Measurements from ENCODE around the gene ARHGAP28. TPM values are rescaled to one million over a fixed set of nuclear protein-coding genes. Genes with fewer than 3 reads are reported as not detected.

The ARHGAP28 gene
- total and polyA plus RNA-seq, 12 donors = 2.7 to 34.3 (median 7.3) TPM

DNA sequence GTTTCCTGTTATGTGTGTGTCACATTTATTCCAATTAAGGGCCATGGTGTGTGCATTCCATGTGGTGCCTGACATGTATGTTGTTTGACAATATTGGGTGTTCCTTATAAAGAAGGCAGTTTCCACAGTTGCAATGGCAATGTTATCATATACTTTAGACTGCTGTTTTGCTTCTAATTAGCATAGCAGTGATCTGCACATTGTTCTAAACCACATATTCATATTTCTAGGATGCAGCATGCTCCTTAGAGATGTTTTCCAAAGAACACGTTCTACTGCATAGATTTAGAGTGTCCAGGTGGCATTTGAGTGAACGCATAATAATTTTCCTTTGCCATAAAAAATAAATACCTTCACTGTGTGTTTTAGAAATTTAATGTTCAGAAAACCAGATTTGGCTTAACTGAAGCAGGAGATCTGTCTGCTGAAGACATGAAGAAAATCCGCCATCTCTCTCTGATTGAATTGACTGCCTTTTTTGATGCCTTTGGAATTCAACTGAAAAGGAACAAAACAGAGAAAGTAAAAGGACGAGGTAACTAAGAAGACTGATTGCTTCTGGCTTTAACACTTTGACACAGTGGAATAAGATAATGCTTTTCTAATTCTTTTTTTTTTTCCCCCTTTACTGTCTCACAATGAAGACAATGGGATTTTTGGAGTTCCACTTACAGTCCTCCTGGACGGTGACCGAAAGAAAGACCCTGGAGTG, 143.7 kb downstream of the ARHGAP28 start:
- Histone ChIP-seq H3K4me1 (replicated peaks in 1 of 2) (no peaks in the 10 kb centered on the region), H3K4me3 (no peak overlapping the region), H3K9me3 (replicated peaks in 1 of 3) (no peaks in the 10 kb centered on the region), H3K36me3 (replicated peaks in 1 of 2) (no peaks in the 10 kb centered on the region), H3K27ac (no peak overlapping the region), H3K27me3 (no peaks in the 10 kb centered on the region)
- DNase-seq = no peak
- intact Hi-C loops (cut with DNase I) = loop anchor here in 1 of 2 donors (10.0 kb wide), 1 partner anchor 128 kb away; no protein-coding TSS in a partner anchor
- TF ChIP-seq POLR2A (IDR thresholded peaks at IDR 0.05) = no peak
- TF ChIP-seq CTCF (IDR thresholded peaks at IDR 0.05) = no peak
- WGBS, 4 donors = 76 to 96% (median 81%) methylated on average over 6 of the region's 6 CpGs

DNA sequence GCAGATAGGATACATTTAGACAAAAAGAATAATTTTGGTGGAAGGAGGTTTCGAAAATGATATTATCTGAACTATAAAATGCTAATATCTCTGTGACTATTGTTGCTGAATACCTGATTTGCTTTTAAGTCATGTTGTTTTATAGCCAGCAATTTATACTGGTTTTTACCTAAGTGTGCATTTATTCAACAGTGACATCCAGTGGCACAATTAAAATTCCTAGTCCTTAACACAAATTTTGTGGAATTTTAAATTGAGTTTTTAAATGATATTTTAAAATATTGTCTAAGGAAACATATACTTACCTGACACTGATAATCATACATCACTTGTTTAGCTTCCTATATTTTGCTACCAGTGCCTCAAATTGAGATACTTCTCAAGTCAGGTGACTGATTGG, 144.8 kb downstream of the ARHGAP28 start:
- no peaks in the 10 kb centered on the region for H3K36me3 ChIP-seq (replicated peaks in 1 of 2)
- WGBS, 4 donors = 65 to 83% (median 70%) methylated on average over 1 of the region's 1 CpG
- no peaks in the 10 kb centered on the region for H3K9me3 ChIP-seq (replicated peaks in 1 of 3)
- no peaks in the 10 kb centered on the region for H3K4me1 ChIP-seq (replicated peaks in 1 of 2)
- intact Hi-C loops (cut with DNase I) = loop anchor here in 1 of 2 donors (10.0 kb wide), 1 partner anchor 130 kb away; no protein-coding TSS in a partner anchor
- no peaks in the 10 kb centered on the region for H3K27me3 ChIP-seq
- DNase-seq = no peak
- no peak overlapping the region for H3K27ac ChIP-seq
- H3K4me3 ChIP-seq = no peak overlapping the region
- TF ChIP-seq POLR2A (IDR thresholded peaks at IDR 0.05) (no peak), CTCF (IDR thresholded peaks at IDR 0.05) (peak in 3 of 6 experiments; percentile 24 to 38 (median 38))

- no peaks in the 10 kb centered on the region for H3K36me3 ChIP-seq (replicated peaks in 1 of 2)
- intact Hi-C loops (cut with DNase I) = loop anchor here in 1 of 2 donors (10.0 kb wide), 1 partner anchor 131 kb away; no protein-coding TSS in a partner anchor
- H3K27ac ChIP-seq = no peak overlapping the region
- TF ChIP-seq CTCF (IDR thresholded peaks at IDR 0.05) (no peak), POLR2A (IDR thresholded peaks at IDR 0.05) (no peak)
- WGBS, 4 donors = 87 to 92% (median 89%) methylated on average over 6 of the region's 6 CpGs
- peaks cover 0 to 4% of the 10 kb centered on the region in 2 donors for H3K4me1 ChIP-seq (replicated peaks in 1 of 2)
- no peaks in the 10 kb centered on the region for H3K27me3 ChIP-seq
- no peaks in the 10 kb centered on the region for H3K9me3 ChIP-seq (replicated peaks in 1 of 3)
- no peak for DNase-seq
- no peak overlapping the region for H3K4me3 ChIP-seq
Measured at GRCh38 chr18:6875749-6876148, 146.2 kb downstream of the ARHGAP28 start.

DNA sequence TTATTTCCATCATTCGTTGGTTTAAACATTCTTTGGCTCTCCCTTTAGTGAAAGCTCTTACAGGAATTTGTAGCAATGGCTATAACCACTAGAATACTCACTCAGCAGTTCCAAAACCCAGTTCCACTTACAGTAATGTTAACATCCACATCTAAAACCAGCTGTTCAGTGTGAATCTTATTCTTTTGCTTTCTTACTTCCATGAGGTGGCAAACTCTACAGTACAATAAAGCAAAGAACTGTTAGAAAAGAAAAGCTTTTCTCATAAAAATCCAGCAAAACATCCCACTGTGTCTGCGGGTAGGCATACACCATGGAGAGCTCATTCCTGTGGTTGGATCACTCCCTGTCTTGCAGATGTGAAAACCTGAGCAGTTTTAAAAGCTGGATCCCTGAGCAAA, 147.1 kb downstream of the ARHGAP28 start:
- WGBS, 4 donors = 63 to 82% (median 72%) methylated on average over 2 of the region's 2 CpGs
- H3K9me3 ChIP-seq (replicated peaks in 1 of 3) = no peaks in the 10 kb centered on the region
- H3K27me3 ChIP-seq = no peaks in the 10 kb centered on the region
- no peak overlapping the region for H3K27ac ChIP-seq
- H3K4me1 ChIP-seq (replicated peaks in 1 of 2) = peaks cover 0 to 12% of the 10 kb centered on the region in 2 donors
- no peaks in the 10 kb centered on the region for H3K36me3 ChIP-seq (replicated peaks in 1 of 2)
- intact Hi-C loops (cut with DNase I) = loop anchor here in 1 of 2 donors (10.0 kb wide), 1 partner anchor 132 kb away; no protein-coding TSS in a partner anchor
- no peak for DNase-seq
- no peak for TF ChIP-seq CTCF (IDR thresholded peaks at IDR 0.05)
- TF ChIP-seq POLR2A (IDR thresholded peaks at IDR 0.05) = no peak
- no peak overlapping the region for H3K4me3 ChIP-seq

Measured in adrenal gland (tissue), 12 donors.